ENCODE measurements around the gene LPP. TPM values are rescaled to one million over a fixed set of nuclear protein-coding genes. Genes with fewer than 3 reads are reported as not detected.

The LPP gene
- total and polyA plus RNA-seq, 10 of the 15 experiments (the other 5 are each of a cell fraction or from before 2014, with no cell fraction given), result under 0.01 to 0.62 (median 0.03) TPM

DNA sequence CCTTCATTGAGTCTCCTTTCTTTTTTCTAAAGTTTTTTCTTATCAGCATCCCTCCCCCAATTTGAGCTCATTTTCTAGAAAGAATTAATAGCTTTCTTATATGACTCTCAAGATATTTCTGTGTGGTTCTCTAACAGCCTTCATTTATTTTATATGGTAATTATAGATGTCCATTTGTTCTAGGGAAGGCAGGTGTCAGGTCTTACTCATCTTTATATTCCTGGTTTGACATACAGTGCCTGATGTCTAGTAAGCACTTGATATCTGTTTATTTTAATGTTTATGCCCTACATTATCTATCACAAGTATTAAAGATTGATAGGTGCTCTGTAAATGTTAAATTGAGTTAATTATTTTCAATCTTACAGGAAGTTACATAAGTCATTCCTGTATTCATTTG is 591.1 kb downstream of the LPP start:
- POLR2A ChIA-PET, result no interaction called here
- no peak for TF ChIP-seq BRCA1 (IDR thresholded peaks at IDR 0.05; ENCODE audit: low read depth, low read length)
- TF ChIP-seq LARP7 (IDR thresholded peaks at IDR 0.05), result no peak
- TF ChIP-seq, protein P1, sequence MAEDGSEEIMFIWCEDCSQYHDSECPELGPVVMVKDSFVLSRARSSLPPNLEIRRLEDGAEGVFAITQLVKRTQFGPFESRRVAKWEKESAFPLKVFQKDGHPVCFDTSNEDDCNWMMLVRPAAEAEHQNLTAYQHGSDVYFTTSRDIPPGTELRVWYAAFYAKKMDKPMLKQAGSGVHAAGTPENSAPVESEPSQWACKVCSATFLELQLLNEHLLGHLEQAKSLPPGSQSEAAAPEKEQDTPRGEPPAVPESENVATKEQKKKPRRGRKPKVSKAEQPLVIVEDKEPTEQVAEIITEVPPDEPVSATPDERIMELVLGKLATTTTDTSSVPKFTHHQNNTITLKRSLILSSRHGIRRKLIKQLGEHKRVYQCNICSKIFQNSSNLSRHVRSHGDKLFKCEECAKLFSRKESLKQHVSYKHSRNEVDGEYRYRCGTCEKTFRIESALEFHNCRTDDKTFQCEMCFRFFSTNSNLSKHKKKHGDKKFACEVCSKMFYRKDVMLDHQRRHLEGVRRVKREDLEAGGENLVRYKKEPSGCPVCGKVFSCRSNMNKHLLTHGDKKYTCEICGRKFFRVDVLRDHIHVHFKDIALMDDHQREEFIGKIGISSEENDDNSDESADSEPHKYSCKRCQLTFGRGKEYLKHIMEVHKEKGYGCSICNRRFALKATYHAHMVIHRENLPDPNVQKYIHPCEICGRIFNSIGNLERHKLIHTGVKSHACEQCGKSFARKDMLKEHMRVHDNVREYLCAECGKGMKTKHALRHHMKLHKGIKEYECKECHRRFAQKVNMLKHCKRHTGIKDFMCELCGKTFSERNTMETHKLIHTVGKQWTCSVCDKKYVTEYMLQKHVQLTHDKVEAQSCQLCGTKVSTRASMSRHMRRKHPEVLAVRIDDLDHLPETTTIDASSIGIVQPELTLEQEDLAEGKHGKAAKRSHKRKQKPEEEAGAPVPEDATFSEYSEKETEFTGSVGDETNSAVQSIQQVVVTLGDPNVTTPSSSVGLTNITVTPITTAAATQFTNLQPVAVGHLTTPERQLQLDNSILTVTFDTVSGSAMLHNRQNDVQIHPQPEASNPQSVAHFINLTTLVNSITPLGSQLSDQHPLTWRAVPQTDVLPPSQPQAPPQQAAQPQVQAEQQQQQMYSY (CRISPR knock-in tag; IDR thresholded peaks at IDR 0.05), result no peak
- TF ChIP-seq NFYB (IDR thresholded peaks at IDR 0.05; ENCODE audit: insufficient read depth, low read depth, low read length), result no peak
- no peak for TF ChIP-seq BMI1 (IDR thresholded peaks at IDR 0.05; ENCODE audit: borderline replicate concordance)
- no peak for TF ChIP-seq EGR1 (IDR thresholded peaks at IDR 0.05; ENCODE audit: borderline replicate concordance in 1 of 2, low read depth in 2 of 2, low read length in 2 of 2)
- TF ChIP-seq, protein P2, sequence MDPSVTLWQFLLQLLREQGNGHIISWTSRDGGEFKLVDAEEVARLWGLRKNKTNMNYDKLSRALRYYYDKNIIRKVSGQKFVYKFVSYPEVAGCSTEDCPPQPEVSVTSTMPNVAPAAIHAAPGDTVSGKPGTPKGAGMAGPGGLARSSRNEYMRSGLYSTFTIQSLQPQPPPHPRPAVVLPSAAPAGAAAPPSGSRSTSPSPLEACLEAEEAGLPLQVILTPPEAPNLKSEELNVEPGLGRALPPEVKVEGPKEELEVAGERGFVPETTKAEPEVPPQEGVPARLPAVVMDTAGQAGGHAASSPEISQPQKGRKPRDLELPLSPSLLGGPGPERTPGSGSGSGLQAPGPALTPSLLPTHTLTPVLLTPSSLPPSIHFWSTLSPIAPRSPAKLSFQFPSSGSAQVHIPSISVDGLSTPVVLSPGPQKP (IDR thresholded peaks at IDR 0.05; ENCODE audit: low read depth, low read length), result no peak
- TF ChIP-seq YY1 (IDR thresholded peaks at IDR 0.05; ENCODE audit: low read depth, low read length), result no peak
- TF ChIP-seq, protein P3, sequence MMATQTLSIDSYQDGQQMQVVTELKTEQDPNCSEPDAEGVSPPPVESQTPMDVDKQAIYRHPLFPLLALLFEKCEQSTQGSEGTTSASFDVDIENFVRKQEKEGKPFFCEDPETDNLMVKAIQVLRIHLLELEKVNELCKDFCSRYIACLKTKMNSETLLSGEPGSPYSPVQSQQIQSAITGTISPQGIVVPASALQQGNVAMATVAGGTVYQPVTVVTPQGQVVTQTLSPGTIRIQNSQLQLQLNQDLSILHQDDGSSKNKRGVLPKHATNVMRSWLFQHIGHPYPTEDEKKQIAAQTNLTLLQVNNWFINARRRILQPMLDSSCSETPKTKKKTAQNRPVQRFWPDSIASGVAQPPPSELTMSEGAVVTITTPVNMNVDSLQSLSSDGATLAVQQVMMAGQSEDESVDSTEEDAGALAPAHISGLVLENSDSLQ (IDR thresholded peaks at IDR 0.05), result no peak
- no peak for TF ChIP-seq SUPT20H (IDR thresholded peaks at IDR 0.05; ENCODE audit: borderline replicate concordance, control insufficient read depth, low read depth, low read length)
- TF ChIP-seq, protein P4, sequence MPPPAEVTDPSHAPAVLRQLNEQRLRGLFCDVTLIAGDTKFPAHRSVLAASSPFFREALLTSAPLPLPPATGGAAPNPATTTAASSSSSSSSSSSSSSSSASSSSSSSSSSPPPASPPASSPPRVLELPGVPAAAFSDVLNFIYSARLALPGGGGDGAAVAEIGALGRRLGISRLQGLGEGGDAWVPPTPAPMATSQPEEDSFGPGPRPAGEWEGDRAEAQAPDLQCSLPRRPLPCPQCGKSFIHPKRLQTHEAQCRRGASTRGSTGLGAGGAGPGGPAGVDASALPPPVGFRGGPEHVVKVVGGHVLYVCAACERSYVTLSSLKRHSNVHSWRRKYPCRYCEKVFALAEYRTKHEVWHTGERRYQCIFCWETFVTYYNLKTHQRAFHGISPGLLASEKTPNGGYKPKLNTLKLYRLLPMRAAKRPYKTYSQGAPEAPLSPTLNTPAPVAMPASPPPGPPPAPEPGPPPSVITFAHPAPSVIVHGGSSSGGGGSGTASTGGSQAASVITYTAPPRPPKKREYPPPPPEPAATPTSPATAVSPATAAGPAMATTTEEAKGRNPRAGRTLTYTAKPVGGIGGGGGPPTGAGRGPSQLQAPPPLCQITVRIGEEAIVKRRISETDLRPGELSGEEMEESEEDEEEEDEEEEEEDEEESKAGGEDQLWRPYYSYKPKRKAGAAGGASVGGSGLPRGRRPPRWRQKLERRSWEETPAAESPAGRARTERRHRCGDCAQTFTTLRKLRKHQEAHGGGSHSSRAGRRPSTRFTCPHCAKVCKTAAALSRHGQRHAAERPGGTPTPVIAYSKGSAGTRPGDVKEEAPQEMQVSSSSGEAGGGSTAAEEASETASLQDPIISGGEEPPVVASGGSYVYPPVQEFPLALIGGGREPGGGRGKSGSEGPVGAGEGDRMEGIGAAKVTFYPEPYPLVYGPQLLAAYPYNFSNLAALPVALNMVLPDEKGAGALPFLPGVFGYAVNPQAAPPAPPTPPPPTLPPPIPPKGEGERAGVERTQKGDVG (CRISPR knock-in tag; IDR thresholded peaks at IDR 0.05), result no peak
- Histone ChIP-seq H3K27ac (ENCODE audit: control insufficient read depth, insufficient read depth) (no peak overlapping the region), H4K20me1 (ENCODE audit: control insufficient read depth, insufficient read depth) (no peaks in the 10 kb centered on the region), H3K4me2 (ENCODE audit: control insufficient read depth, insufficient read depth) (no peak overlapping the region), H3K79me2 (ENCODE audit: control insufficient read depth, insufficient read depth, low read length) (no peaks in the 10 kb centered on the region), H2AFZ (ENCODE audit: control insufficient read depth, low read depth, low read length) (no peak overlapping the region), H3K4me3 (no peak overlapping the region), H3K27me3 (replicated peaks in 1 of 2; ENCODE audit: control insufficient read depth in 2 of 2, insufficient read depth in 2 of 2, low read length in 1 of 2) (peaks cover 0 to 2% of the 10 kb centered on the region in 2 experiments; a peak in 1 of 4 replicates), H3K4me1 (ENCODE audit: control insufficient read depth, insufficient read depth, low read length) (no peaks in the 10 kb centered on the region), H3K9me3 (replicated peaks; ENCODE audit: control insufficient read depth, insufficient read depth, low read length) (no peaks in the 10 kb centered on the region), H3K9ac (ENCODE audit: control insufficient read depth, insufficient read depth, low read length) (no peak overlapping the region), H3K36me3 (ENCODE audit: control insufficient read depth in 2 of 2, insufficient read depth in 2 of 2, low read length in 1 of 2) (no peaks in the 10 kb centered on the region)
- intact Hi-C loops (cut with micrococcal nuclease; ENCODE audit: unreplicated experiment) (no loop called here), in situ Hi-C loops (cut with MboI) (no loop called here)
- SMC1A ChIA-PET (ENCODE audit: uncharacterized antibody, unreplicated experiment), result interaction anchor here (1.1 kb wide), 2 partner anchors 210 to 1005 kb away, joined by 3 read pairs; no protein-coding TSS in a partner anchor
- FAIRE-seq (no peak), ATAC-seq (no peak), DNase-seq (ENCODE audit: low read depth, low spot score) (no peak)
- no TSS peak for BruUV-seq (replicated peaks)
- CTCF ChIA-PET, result interaction anchor here (0.7 to 6.2 kb wide), 2 partner anchors 1006 to 1459 kb away, joined by 3 to 105 read pairs; no protein-coding TSS in a partner anchor
- RAD21 ChIA-PET (ENCODE audit: unreplicated experiment), result interaction anchor here (1.7 kb wide), 1 partner anchor 1005 kb away, joined by 4 read pairs; no protein-coding TSS in a partner anchor

Measured in GM12878 (cell line).